Hematopoietic multipotent progenitor cell treated with erythropoietin and hydrocortisone succinate and interleukin-3 and kit ligand, for 6 days (in vitro differentiated cells): ENCODE data around the gene TAF1.

Source experiments
- DNase-seq: peaks from one replicate; pipeline ENCODE4 v3.0.0-alpha.2; 2015

The TAF1 gene

DNA sequence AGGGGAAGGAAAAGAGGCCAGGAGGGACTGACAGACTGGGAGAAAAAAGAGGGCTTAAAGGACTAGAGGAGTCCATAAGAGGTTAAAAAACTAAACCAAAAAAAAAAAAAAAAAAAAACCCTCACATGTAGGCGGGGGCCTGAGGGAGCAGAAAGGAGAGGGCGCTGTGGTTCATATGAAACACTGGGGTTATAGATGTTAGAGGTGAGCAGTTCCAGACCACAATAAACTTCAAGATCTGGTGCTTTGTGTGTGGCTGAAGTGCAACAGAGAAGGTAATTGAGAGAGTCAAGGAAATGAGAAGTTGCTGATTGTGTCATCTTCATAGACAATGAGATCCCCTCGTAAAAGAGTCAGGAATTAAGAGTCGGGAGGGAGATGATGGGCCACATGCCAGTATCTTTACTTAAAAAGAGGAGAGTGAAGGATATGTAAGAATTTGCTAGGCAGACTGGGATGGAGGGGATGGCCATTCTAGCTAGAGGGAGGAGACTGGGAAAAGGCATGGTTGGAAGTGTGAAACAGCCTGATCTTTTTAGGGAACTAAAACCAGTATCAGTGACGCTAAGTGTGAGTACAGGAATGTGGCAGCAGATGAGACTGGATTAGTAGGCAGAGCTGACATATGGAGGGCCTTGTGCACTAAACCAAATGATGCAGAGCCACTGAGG, 148.3 kb downstream of the TAF1 start:
- no peak for DNase-seq

DNA sequence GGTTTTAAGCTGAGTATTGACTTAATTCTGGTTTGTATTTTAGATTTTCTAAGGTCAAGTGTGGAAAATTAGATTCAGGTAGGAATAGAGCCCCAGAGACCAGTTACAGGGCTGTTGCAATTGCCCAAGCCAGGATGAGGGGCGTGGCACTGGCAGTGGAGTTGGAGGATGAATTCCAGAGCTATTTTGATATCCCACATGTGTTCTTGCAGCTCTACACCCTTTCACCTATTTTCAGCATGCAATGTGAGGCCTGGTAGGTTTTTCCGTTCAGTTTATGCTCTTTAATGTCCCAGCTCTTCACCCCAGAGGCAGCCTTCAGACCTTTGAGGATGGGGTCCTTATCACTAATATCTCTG, 148.9 kb downstream of the TAF1 start:
- DNase-seq = no peak
